ENCODE results near the gene RAPGEF6. TPM values are rescaled to one million over a fixed set of nuclear protein-coding genes. Genes with fewer than 3 reads are reported as not detected.
"Not testable (repeated sequence)": the region's sequence is repeated elsewhere in the genome, so short reads cannot be mapped to it uniquely, and the experiment has no call there.

The RAPGEF6 gene
- total and polyA plus RNA-seq, 2 donors, result 11.3 to 21.4 TPM

DNA sequence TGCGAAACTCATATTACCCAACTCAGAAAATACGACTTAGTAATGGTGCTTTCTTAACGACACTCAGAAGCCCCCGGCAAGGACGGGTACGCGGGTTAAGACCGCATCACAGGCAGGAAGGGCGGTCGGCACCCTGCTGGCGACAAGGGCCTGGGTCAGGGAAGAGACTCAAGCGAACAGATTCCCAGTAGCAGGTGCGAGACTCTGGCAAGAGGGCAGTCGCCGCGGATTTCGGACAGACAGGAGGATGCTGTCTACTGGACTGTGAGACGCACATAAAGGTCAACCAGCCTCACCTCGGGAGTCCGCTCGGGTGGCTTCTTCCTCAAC, 398 bp downstream of the RAPGEF6 start:
- Histone ChIP-seq H3K27me3 (ENCODE audit: control insufficient read depth in 2 of 2, insufficient read depth in 1 of 2, low read length in 1 of 2) (no peaks in the 10 kb centered on the region), H3K4me1 (ENCODE audit: control insufficient read depth in 2 of 2, insufficient read depth in 2 of 2, low read length in 2 of 2) (peaks cover 23 to 35% of the 10 kb centered on the region in 2 donors), H3K4me3 (ENCODE audit: low read length in 2 of 2) (peak overlapping the region; percentile 86 to 91), H3K27ac (ENCODE audit: low read depth in 1 of 2, low read length in 1 of 2) (peak overlapping the region; percentile 97 to 99), H3K9me3 (ENCODE audit: control insufficient read depth in 2 of 2, insufficient read depth in 1 of 2, low read length in 1 of 2) (no peaks in the 10 kb centered on the region), H3K36me3 (ENCODE audit: control insufficient read depth in 2 of 2, insufficient read depth in 2 of 2, low read length in 1 of 2) (no peaks in the 10 kb centered on the region)
- under 1% methylated on average over 21 of the region's 21 CpGs for WGBS
- peak in 4 of 9 donors; percentile 29 to 74 (median 48) for DNase-seq (ENCODE audit: low read depth in 6 of 9, low spot score in 9 of 9)

DNA sequence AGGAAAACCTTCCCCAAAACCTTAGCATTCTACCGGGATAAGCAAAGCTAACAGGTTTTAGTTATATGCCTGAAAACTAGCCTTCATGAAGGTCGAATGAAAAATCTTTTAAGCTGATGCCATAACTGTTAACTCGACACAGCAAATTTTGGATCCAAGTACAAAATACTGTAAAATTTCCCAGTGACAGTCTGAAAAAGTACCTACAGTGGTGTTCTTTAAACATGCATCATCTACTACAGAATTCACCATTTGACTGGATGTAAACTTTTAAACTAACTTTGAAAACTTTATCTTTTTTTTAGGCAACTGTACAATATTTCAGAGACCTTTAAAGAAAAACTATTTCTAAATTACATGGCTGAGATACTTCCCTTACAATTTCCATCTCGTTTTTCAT, 791 bp downstream of the RAPGEF6 start:
- Histone ChIP-seq H3K36me3 (ENCODE audit: control insufficient read depth in 2 of 2, insufficient read depth in 2 of 2, low read length in 1 of 2) (no peaks in the 10 kb centered on the region), H3K27me3 (ENCODE audit: control insufficient read depth in 2 of 2, insufficient read depth in 1 of 2, low read length in 1 of 2) (no peaks in the 10 kb centered on the region), H3K4me1 (ENCODE audit: control insufficient read depth in 2 of 2, insufficient read depth in 2 of 2, low read length in 2 of 2) (peaks cover 25 to 39% of the 10 kb centered on the region in 2 donors), H3K27ac (ENCODE audit: low read depth in 1 of 2, low read length in 1 of 2) (peak overlapping the region; percentile 97 to 99), H3K9me3 (ENCODE audit: control insufficient read depth in 2 of 2, insufficient read depth in 1 of 2, low read length in 1 of 2) (no peaks in the 10 kb centered on the region), H3K4me3 (ENCODE audit: low read length in 2 of 2) (peak overlapping the region; percentile 86 to 91)
- DNase-seq (ENCODE audit: low read depth in 6 of 9, low spot score in 9 of 9), result no peak
- WGBS, result 6% methylated on average over 4 of the region's 4 CpGs

DNA sequence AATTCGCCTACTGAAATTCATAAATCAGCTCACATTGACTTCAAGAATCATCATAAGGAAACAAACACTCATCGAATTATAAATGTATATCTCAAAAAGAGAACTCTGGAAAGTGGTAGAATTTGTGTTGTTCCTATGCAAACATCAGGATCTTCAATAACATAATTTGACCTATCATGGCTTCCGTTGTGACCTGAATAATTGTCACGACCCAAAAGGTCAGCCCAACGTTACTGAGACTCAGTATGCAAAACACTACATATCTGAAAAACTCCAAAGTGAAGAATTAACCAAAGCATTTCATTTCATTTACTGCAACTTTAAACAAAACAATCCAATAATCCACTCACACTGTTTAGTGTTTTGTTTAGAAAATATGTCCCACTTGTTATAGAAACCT, 1.2 kb downstream of the RAPGEF6 start:
- DNase-seq (ENCODE audit: low read depth in 6 of 9, low spot score in 9 of 9), result peak in 1 of 9 donors; percentile 19
- Histone ChIP-seq H3K4me3 (ENCODE audit: low read length in 2 of 2) (peak overlapping the region; percentile 86 to 91), H3K4me1 (ENCODE audit: control insufficient read depth in 2 of 2, insufficient read depth in 2 of 2, low read length in 2 of 2) (peaks cover 29 to 42% of the 10 kb centered on the region in 2 donors), H3K36me3 (ENCODE audit: control insufficient read depth in 2 of 2, insufficient read depth in 2 of 2, low read length in 1 of 2) (no peaks in the 10 kb centered on the region), H3K27me3 (ENCODE audit: control insufficient read depth in 2 of 2, insufficient read depth in 1 of 2, low read length in 1 of 2) (no peaks in the 10 kb centered on the region), H3K9me3 (ENCODE audit: control insufficient read depth in 2 of 2, insufficient read depth in 1 of 2, low read length in 1 of 2) (no peaks in the 10 kb centered on the region), H3K27ac (ENCODE audit: low read depth in 1 of 2, low read length in 1 of 2) (peak overlapping the region in 1 of 2 donors; percentile 99)
- 69% methylated on average over 5 of the region's 5 CpGs for WGBS

DNA sequence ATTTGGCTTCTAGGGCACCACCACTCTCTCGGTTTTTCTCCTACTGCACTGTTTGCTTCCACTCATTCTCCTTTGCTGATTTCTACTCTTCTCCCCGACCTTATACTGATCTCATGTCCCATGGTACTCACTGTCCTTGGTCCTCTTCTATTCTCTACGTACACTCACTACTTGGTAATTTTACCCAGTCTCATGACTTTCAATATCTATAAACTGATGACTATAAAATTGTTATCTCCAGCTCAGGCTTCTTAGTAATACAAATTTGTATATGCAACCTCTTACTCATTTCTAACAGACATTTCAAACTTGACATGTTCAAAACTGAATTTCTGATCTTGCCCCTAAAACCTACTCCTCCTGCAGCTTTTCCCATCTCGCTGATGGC, 4.1 kb downstream of the RAPGEF6 start:
- Histone ChIP-seq H3K9me3 (ENCODE audit: control insufficient read depth in 2 of 2, insufficient read depth in 1 of 2, low read length in 1 of 2) (no peaks in the 10 kb centered on the region), H3K4me3 (ENCODE audit: low read length in 2 of 2) (no peak overlapping the region), H3K27me3 (ENCODE audit: control insufficient read depth in 2 of 2, insufficient read depth in 1 of 2, low read length in 1 of 2) (no peaks in the 10 kb centered on the region), H3K27ac (ENCODE audit: low read depth in 1 of 2, low read length in 1 of 2) (no peak overlapping the region), H3K36me3 (ENCODE audit: control insufficient read depth in 2 of 2, insufficient read depth in 2 of 2, low read length in 1 of 2) (peaks cover 0 to 2% of the 10 kb centered on the region in 2 donors), H3K4me1 (ENCODE audit: control insufficient read depth in 2 of 2, insufficient read depth in 2 of 2, low read length in 2 of 2) (peaks cover 34 to 38% of the 10 kb centered on the region in 2 donors)
- DNase-seq (ENCODE audit: low read depth in 6 of 9, low spot score in 9 of 9), result no peak
- WGBS, result 96% methylated on average over 4 of the region's 4 CpGs

DNA sequence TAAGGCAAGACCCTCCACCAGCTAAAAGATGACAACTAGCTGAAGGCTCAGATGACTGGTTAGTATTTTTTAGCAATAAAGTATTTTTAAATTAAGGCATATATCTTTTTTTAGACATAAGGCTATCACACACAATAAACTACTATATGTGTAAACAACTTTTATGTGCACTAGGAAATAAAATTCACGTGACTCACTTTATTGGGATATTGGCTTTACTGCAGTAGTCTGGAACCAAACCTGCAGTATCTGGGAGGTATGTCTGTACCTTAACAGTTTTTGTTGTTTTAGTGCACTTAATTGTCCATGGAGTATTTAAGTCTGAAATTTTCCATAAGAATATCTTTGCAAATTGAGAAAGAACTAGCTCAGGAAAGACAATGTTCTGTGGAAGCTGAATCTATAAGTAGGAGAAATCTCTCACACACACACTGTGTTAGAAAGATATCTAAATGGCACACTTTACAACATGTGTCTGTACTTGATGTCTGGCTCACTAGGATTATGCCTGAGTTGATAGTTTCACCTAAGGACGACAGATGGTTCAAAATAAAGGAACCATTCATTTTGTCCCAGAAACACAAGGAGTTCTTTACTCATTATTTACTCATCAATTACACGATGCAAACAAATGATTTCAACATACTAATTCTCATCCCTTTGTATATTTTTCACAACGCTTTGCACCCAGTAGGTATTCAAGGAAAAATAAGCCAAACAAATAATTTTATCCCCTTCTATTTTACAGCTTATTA, 4.6 kb downstream of the RAPGEF6 start:
- WGBS, result 94% methylated on average over 4 of the region's 4 CpGs
- Histone ChIP-seq H3K27me3 (ENCODE audit: control insufficient read depth in 2 of 2, insufficient read depth in 1 of 2, low read length in 1 of 2) (no peaks in the 10 kb centered on the region), H3K27ac (ENCODE audit: low read depth in 1 of 2, low read length in 1 of 2) (no peak overlapping the region), H3K4me1 (ENCODE audit: control insufficient read depth in 2 of 2, insufficient read depth in 2 of 2, low read length in 2 of 2) (peaks cover 34 to 35% of the 10 kb centered on the region in 2 donors), H3K9me3 (ENCODE audit: control insufficient read depth in 2 of 2, insufficient read depth in 1 of 2, low read length in 1 of 2) (no peaks in the 10 kb centered on the region), H3K36me3 (ENCODE audit: control insufficient read depth in 2 of 2, insufficient read depth in 2 of 2, low read length in 1 of 2) (peaks cover 0 to 2% of the 10 kb centered on the region in 2 donors), H3K4me3 (ENCODE audit: low read length in 2 of 2) (no peak overlapping the region)
- DNase-seq (ENCODE audit: low read depth in 6 of 9, low spot score in 9 of 9), result no peak

DNA sequence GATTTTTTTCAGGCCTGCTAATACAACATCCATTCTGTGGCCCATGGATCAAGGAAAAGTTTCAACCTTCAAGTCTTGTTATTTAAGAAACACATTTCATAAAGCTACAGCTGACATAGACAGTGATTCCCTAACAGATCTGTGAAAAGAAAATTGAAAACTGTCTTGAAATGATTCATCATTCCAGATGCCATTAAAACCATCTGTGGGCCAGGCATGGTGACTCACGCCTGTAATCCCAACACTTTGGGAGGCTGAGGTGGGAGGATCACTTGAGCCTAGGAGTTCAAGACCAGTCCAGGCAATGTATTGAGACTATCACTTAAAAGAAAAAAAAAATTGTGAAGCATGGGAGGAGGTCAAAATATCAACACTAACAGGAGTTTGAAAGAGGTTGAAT, 6.0 kb downstream of the RAPGEF6 start:
- H3K4me1 ChIP-seq (ENCODE audit: control insufficient read depth in 2 of 2, insufficient read depth in 2 of 2, low read length in 2 of 2), result peaks cover 34 to 35% of the 10 kb centered on the region in 2 donors
- no peaks in the 10 kb centered on the region for H3K27me3 ChIP-seq (ENCODE audit: control insufficient read depth in 2 of 2, insufficient read depth in 1 of 2, low read length in 1 of 2)
- H3K4me3 ChIP-seq (ENCODE audit: low read length in 2 of 2), result no peak overlapping the region
- no peak for DNase-seq (ENCODE audit: low read depth in 6 of 9, low spot score in 9 of 9)
- H3K9me3 ChIP-seq (ENCODE audit: control insufficient read depth in 2 of 2, insufficient read depth in 1 of 2, low read length in 1 of 2), result no peaks in the 10 kb centered on the region
- H3K27ac ChIP-seq (ENCODE audit: low read depth in 1 of 2, low read length in 1 of 2), result no peak overlapping the region
- WGBS, result 100% methylated on average over 1 of the region's 1 CpG
- peaks cover 0 to 2% of the 10 kb centered on the region in 2 donors for H3K36me3 ChIP-seq (ENCODE audit: control insufficient read depth in 2 of 2, insufficient read depth in 2 of 2, low read length in 1 of 2)

DNA sequence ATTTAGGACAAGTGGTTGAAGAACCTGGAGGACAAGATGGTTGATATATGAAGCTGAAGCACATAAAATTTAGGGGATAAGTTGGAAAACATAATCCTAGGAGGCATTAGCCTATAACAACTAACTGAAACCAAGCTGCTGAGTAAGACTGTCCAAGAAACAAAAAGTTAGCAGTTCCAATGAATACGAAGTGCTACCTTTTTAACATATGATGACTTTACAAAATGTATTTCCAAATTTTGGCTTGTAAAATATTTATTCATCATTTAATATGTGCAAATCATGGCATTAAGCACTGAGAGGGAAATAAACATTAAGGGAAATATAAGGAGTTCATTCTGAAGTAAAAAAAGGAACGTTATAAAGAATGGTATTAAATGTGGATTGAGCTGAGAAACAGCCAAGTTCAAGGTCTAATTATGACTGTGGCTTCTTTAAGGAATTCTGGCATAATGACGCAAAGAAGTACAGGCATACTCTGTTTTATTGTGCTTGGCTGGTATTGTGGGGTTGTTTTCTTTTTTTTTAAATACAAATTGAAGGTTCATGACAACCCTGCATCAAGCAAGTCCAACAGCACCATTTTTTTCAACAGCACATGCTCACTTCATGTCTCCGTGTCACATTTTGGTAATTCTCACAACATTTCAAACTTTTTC, 7.7 kb downstream of the RAPGEF6 start:
- Histone ChIP-seq H3K4me1 (ENCODE audit: control insufficient read depth in 2 of 2, insufficient read depth in 2 of 2, low read length in 2 of 2) (peaks cover 23 to 27% of the 10 kb centered on the region in 2 donors), H3K27me3 (ENCODE audit: control insufficient read depth in 2 of 2, insufficient read depth in 1 of 2, low read length in 1 of 2) (no peaks in the 10 kb centered on the region), H3K4me3 (ENCODE audit: low read length in 2 of 2) (no peak overlapping the region), H3K36me3 (ENCODE audit: control insufficient read depth in 2 of 2, insufficient read depth in 2 of 2, low read length in 1 of 2) (peaks cover 0 to 2% of the 10 kb centered on the region in 2 donors), H3K27ac (ENCODE audit: low read depth in 1 of 2, low read length in 1 of 2) (no peak overlapping the region), H3K9me3 (ENCODE audit: control insufficient read depth in 2 of 2, insufficient read depth in 1 of 2, low read length in 1 of 2) (no peaks in the 10 kb centered on the region)
- 96% methylated on average over 4 of the region's 4 CpGs for WGBS
- no peak for DNase-seq (ENCODE audit: low read depth in 6 of 9, low spot score in 9 of 9)

DNA sequence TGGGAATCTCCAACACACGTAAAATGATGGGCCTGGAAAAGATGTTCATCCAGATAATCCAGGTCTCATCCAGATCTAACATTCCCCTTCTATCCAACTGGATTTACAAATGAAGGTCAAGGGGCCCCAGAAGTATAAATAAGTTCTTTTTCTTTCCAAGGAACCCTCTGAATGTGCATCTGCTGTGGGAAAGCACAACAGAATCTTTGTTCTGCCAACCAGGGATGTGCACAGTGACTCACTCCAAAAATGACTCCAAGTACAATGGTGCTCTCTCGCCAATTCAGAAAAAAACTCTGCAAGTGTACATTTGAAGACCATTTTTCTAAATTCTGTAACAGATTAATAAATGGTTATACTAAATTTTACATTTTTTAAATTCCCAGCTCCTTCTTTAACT, 12.4 kb downstream of the RAPGEF6 start:
- no peaks in the 10 kb centered on the region for H3K9me3 ChIP-seq (ENCODE audit: control insufficient read depth in 2 of 2, insufficient read depth in 1 of 2, low read length in 1 of 2)
- H3K4me1 ChIP-seq (ENCODE audit: control insufficient read depth in 2 of 2, insufficient read depth in 2 of 2, low read length in 2 of 2), result no peaks in the 10 kb centered on the region
- H3K36me3 ChIP-seq (ENCODE audit: control insufficient read depth in 2 of 2, insufficient read depth in 2 of 2, low read length in 1 of 2), result peaks cover 0 to 5% of the 10 kb centered on the region in 2 donors
- H3K4me3 ChIP-seq (ENCODE audit: low read length in 2 of 2), result no peak overlapping the region
- 98% methylated on average over 2 of the region's 2 CpGs for WGBS
- DNase-seq (ENCODE audit: low read depth in 6 of 9, low spot score in 9 of 9), result no peak
- H3K27ac ChIP-seq (ENCODE audit: low read depth in 1 of 2, low read length in 1 of 2), result no peak overlapping the region
- no peaks in the 10 kb centered on the region for H3K27me3 ChIP-seq (ENCODE audit: control insufficient read depth in 2 of 2, insufficient read depth in 1 of 2, low read length in 1 of 2)

GRCh38 chr5:131621164-131621563, 13.9 kb downstream of the RAPGEF6 start:
- H3K27me3 ChIP-seq (ENCODE audit: control insufficient read depth in 2 of 2, insufficient read depth in 1 of 2, low read length in 1 of 2); H3K27ac ChIP-seq (ENCODE audit: low read depth in 1 of 2, low read length in 1 of 2); H3K36me3 ChIP-seq (ENCODE audit: control insufficient read depth in 2 of 2, insufficient read depth in 2 of 2, low read length in 1 of 2); DNase-seq (ENCODE audit: low read depth in 6 of 9, low spot score in 9 of 9); H3K9me3 ChIP-seq (ENCODE audit: control insufficient read depth in 2 of 2, insufficient read depth in 1 of 2, low read length in 1 of 2); H3K4me1 ChIP-seq (ENCODE audit: control insufficient read depth in 2 of 2, insufficient read depth in 2 of 2, low read length in 2 of 2); H3K4me3 ChIP-seq (ENCODE audit: low read length in 2 of 2): not testable (repeated sequence)
- WGBS, result 98% methylated on average over 2 of the region's 2 CpGs

All from thymus (tissue), 11 donors.